ENCODE data around the gene CALML6. TPM values are rescaled to one million over a fixed set of nuclear protein-coding genes. Genes with fewer than 3 reads are reported as not detected.

CALML6 gene
- total and polyA plus RNA-seq, 10 of the 15 experiments (the other 5 are each of a cell fraction or from before 2014, with no cell fraction given) = 0.07 to 1.3 (median 0.21) TPM; not detected in 5

GRCh38 chr1:1906185-1907097 is 8.6 kb upstream of the CALML6 start:
- ChIA-PET SMC1A (ENCODE audit: uncharacterized antibody, unreplicated experiment) (interaction anchor here (0.8 to 3.8 kb wide), 18 partner anchors 9 to 292 kb away, joined by 3 to 15 read pairs (median 4); partner anchors contain the start of gene MIB2), POLR2A (interaction anchor here (0.5 to 1.7 kb wide), 4 partner anchors 123 to 395 kb away, joined by 3 to 7 read pairs (median 4); no protein-coding TSS in a partner anchor), CTCF (interaction anchor here (0.5 to 3.2 kb wide), 31 partner anchors 10 to 905 kb away, joined by 3 to 26 read pairs (median 6); no protein-coding TSS in a partner anchor), RAD21 (ENCODE audit: unreplicated experiment) (interaction anchor here (0.9 to 5.1 kb wide), 14 partner anchors 9 to 130 kb away, joined by 3 to 33 read pairs (median 4); no protein-coding TSS in a partner anchor)
- H3K4me3 ChIP-seq = no peak overlapping the region
- in situ Hi-C loops (cut with MboI) = loop anchor here (10.0 kb wide), 1 partner anchor 122 kb away; no protein-coding TSS in a partner anchor
- H2AFZ ChIP-seq (ENCODE audit: control insufficient read depth, low read depth, low read length) = peak overlapping the region; percentile 12; the same call in 1 of the 2 replicates
- DNase-seq (ENCODE audit: low read depth, low spot score) (no peak), ATAC-seq (peak; percentile 74), FAIRE-seq (peak; percentile 98)
- intact Hi-C loops (cut with micrococcal nuclease; ENCODE audit: unreplicated experiment) = loop anchor here (1.0 to 5.0 kb wide), 3 partner anchors 79 to 126 kb away; no protein-coding TSS in a partner anchor
- no peaks in the 10 kb centered on the region for H4K20me1 ChIP-seq (ENCODE audit: control insufficient read depth, insufficient read depth)
- WGBS (ENCODE audit: insufficient coverage, insufficient replicate concordance, low lambda C conversion rate, missing lambda C conversion rate) = 16% methylated on average over 15 of the region's 15 CpGs
- BruUV-seq (replicated peaks) = no TSS peak
- H3K9me3 ChIP-seq (replicated peaks; ENCODE audit: control insufficient read depth, insufficient read depth, low read length) = no peaks in the 10 kb centered on the region; the same call in 2 of the 3 replicates
- H3K4me2 ChIP-seq (ENCODE audit: control insufficient read depth, insufficient read depth) = no peak overlapping the region
- no peaks in the 10 kb centered on the region for H3K36me3 ChIP-seq (ENCODE audit: control insufficient read depth in 2 of 2, insufficient read depth in 2 of 2, low read length in 1 of 2)
- no peaks in the 10 kb centered on the region for H3K27me3 ChIP-seq (replicated peaks in 1 of 2; ENCODE audit: control insufficient read depth in 2 of 2, insufficient read depth in 2 of 2, low read length in 1 of 2)
- H3K79me2 ChIP-seq (ENCODE audit: control insufficient read depth, insufficient read depth, low read length) = no peaks in the 10 kb centered on the region
- peaks cover 22% of the 10 kb centered on the region for H3K4me1 ChIP-seq (ENCODE audit: control insufficient read depth, insufficient read depth, low read length)
- no peak overlapping the region for H3K27ac ChIP-seq (ENCODE audit: control insufficient read depth, insufficient read depth)
- H3K9ac ChIP-seq (ENCODE audit: control insufficient read depth, insufficient read depth, low read length) = no peak overlapping the region
- TF ChIP-seq RB1 (IDR thresholded peaks at IDR 0.05; ENCODE audit: borderline replicate concordance) (peak; percentile 59; the same call in 1 of the 2 replicates), MEF2B (IDR thresholded peaks at IDR 0.05; ENCODE audit: partially characterized antibody, poor library complexity, severe bottlenecking) (no peak), EED (IDR thresholded peaks at IDR 0.05; ENCODE audit: low read depth) (0 out of 2 replicates have a peak, but pooled peaks have one; percentile 28), HDGF (IDR thresholded peaks at IDR 0.05) (peak; percentile 81; the same call in 1 of the 2 replicates), BACH1 (IDR thresholded peaks at IDR 0.05; ENCODE audit: borderline replicate concordance) (peak; percentile 16; the same call in 1 of the 2 replicates), ZZZ3 (IDR thresholded peaks at IDR 0.05; ENCODE audit: control insufficient read depth, insufficient read length, low read depth) (no peak), PBX3 (IDR thresholded peaks at IDR 0.05; ENCODE audit: insufficient replicate concordance, low read depth, low read length) (peak; percentile 57), ESRRA (IDR thresholded peaks at IDR 0.05; ENCODE audit: low read length) (no peak), MXI1 (IDR thresholded peaks at IDR 0.05; ENCODE audit: low read depth, low read length) (peak; percentile 54; the same call in 1 of the 2 replicates), ELK1 (IDR thresholded peaks at IDR 0.05; ENCODE audit: low read depth, low read length) (0 out of 2 replicates have a peak, but pooled peaks have one; percentile 19), NR2F1 (conservative IDR thresholded peaks at IDR 0.05) (peak; percentile 69), SMARCA5 (IDR thresholded peaks at IDR 0.05) (peak; percentile 89), NBN (IDR thresholded peaks at IDR 0.05) (peak; percentile 72; the same call in 1 of the 2 replicates), ETV6 (conservative IDR thresholded peaks at IDR 0.05 in 1 of 2, IDR thresholded peaks at IDR 0.05 in 1 of 2; ENCODE audit: borderline replicate concordance in 1 of 2, low read depth in 1 of 2) (no peak), IKZF1 (conservative IDR thresholded peaks at IDR 0.05) (peak; percentile 25; the same call in 1 of the 2 replicates), SMC3 (IDR thresholded peaks at IDR 0.05; ENCODE audit: borderline replicate concordance, low read length) (peak; percentile 80), BHLHE40 (IDR thresholded peaks at IDR 0.05; ENCODE audit: borderline replicate concordance in 1 of 2, low read depth in 2 of 2, low read length in 1 of 2) (peak; percentile 28 to 38; a peak in 1 of 4 replicates)

Measured in GM12878 (cell line).